Caco-2 (cell line): ENCODE data around the gene ARHGAP15. TPM values are rescaled to one million over a fixed set of nuclear protein-coding genes. Genes with fewer than 3 reads are reported as not detected.

Experiments
- BruUV-seq: library from RNA; stranded (reverse); fragments of 400-500 nt; replicated peaks from 2 replicates; lab custom pipeline; 2021; lab: Mats Ljungman, UMichigan
- CTCF ChIA-PET: fragments of 300-600 bp; sonication (Branson Sonifier 250); formaldehyde crosslinking; loops from one replicate; lab custom pipeline; 2022; ENCODE audit warnings: antibody characterized with exemption; lab: Charles Lee
- POLR2A ChIA-PET: fragments of 300-600 bp; sonication (Branson Sonifier 250); formaldehyde crosslinking; loops from one replicate; lab custom pipeline; 2022; ENCODE audit warnings: antibody characterized with exemption; lab: Charles Lee
- DNase-seq, 2 experiments: peaks; one replicate each; pipeline versions ENCODE4 v3.0.0 to v3.0.0-alpha.2; 2020 to 2022
- H3K27me3 ChIP-seq: replicated peaks from 2 replicates; pipeline ENCODE4 v1.6.0; 2011; ENCODE audit warnings: low read length; ENCODE audit not compliant: control insufficient read depth, insufficient read depth
- H3K36me3 ChIP-seq: 2 replicates; pipeline ENCODE4 v1.5.1; 2011; ENCODE audit warnings: low read length; ENCODE audit not compliant: control insufficient read depth, insufficient read depth
- H3K4me1 ChIP-seq: fragments of 250-450 bp; sonication (Bioruptor Pico); 2 replicates; pipeline ENCODE4 v1.5.1; 2020; ENCODE audit warnings: mild to moderate bottlenecking
- H3K4me3 ChIP-seq: 2 replicates; pipeline ENCODE4 v1.5.1; 2011; ENCODE audit warnings: low read depth, mild to moderate bottlenecking, control low read depth, low read length
- H3K9me3 ChIP-seq: fragments of 250-450 bp; sonication (Bioruptor Pico); 2 replicates; pipeline ENCODE4 v1.5.1; 2020; ENCODE audit warnings: mild to moderate bottlenecking, moderate library complexity
- H3K27ac Mint-ChIP-seq: one replicate; pipeline ENCODE4 v1.8.0; 2022; ENCODE audit warnings: mixed read lengths; ENCODE audit not compliant: unreplicated experiment
- H3K27me3 Mint-ChIP-seq: one replicate; pipeline ENCODE4 v1.8.0; 2022; ENCODE audit warnings: mixed read lengths; ENCODE audit not compliant: insufficient read depth, unreplicated experiment
- H3K36me3 Mint-ChIP-seq: one replicate; pipeline ENCODE4 v1.8.0; 2022; ENCODE audit warnings: mild to moderate bottlenecking, mixed read lengths; ENCODE audit not compliant: insufficient read depth, unreplicated experiment
- H3K4me1 Mint-ChIP-seq: one replicate; pipeline ENCODE4 v1.8.0; 2022; ENCODE audit warnings: low read depth, mixed read lengths; ENCODE audit not compliant: unreplicated experiment
- H3K4me3 Mint-ChIP-seq: one replicate; pipeline ENCODE4 v1.8.0; 2022; ENCODE audit warnings: mild to moderate bottlenecking, moderate library complexity, mixed read lengths; ENCODE audit not compliant: unreplicated experiment
- H3K9me3 Mint-ChIP-seq: one replicate; pipeline ENCODE4 v1.8.0; 2022; ENCODE audit warnings: mixed read lengths; ENCODE audit not compliant: unreplicated experiment
- CTCF ChIP-seq, 2 experiments: fragments of 200-600 bp in 1 of 2; IDR thresholded peaks; 1 replicate in 1 of 2; 2 replicates in 1 of 2; pipeline versions ENCODE4 v1.5.1 to v1.8.0; 2011 to 2022; ENCODE audit warnings: antibody characterized with exemption in 1 of 2, control low read depth in 1 of 2, inconsistent platforms in 1 of 2, low read depth in 1 of 2, low read length in 1 of 2, mild to moderate bottlenecking in 1 of 2, moderate library complexity in 1 of 2; ENCODE audit not compliant: insufficient read depth in 1 of 2, severe bottlenecking in 1 of 2, unreplicated experiment in 1 of 2
- intact Hi-C: fragments of 100-400 bp; cut with micrococcal nuclease; formaldehyde crosslinking; loops from one replicate; pipeline ENCODE4 v1.10.0; 2022; ENCODE audit not compliant: unreplicated experiment
- total RNA-seq: library from RNA; stranded (reverse); gene quantifications from 2 replicates; pipeline ENCODE4 v1.2.3, GENCODE V29; 2022

Gene ARHGAP15
- total RNA-seq, 1 experiment from 2014 or later = not detected

GRCh38 chr2:143574069-143574468, 444.9 kb downstream of the ARHGAP15 start:
- Mint-ChIP-seq H3K27me3 (peaks cover 9% of the 10 kb centered on the region), H3K27ac (no peak overlapping the region), H3K4me3 (no peak overlapping the region), H3K9me3 (no peaks in the 10 kb centered on the region), H3K36me3 (no peaks in the 10 kb centered on the region), H3K4me1 (no peaks in the 10 kb centered on the region)
- Histone ChIP-seq H3K4me1 (no peaks in the 10 kb centered on the region), H3K4me3 (no peak overlapping the region), H3K27me3 (no peaks in the 10 kb centered on the region), H3K9me3 (no peaks in the 10 kb centered on the region), H3K36me3 (no peaks in the 10 kb centered on the region)
- CTCF ChIA-PET = no interaction called here
- no peak for TF ChIP-seq CTCF (IDR thresholded peaks at IDR 0.05; ENCODE audit: insufficient read depth in 1 of 2, low read depth in 1 of 2, low read length in 1 of 2, severe bottlenecking in 1 of 2, unreplicated experiment in 1 of 2)
- DNase-seq = no peak
- intact Hi-C loops = no loop called here
- no TSS peak for BruUV-seq
- POLR2A ChIA-PET = no interaction called here

GRCh38 chr2:143575340-143575739, 446.1 kb downstream of the ARHGAP15 start:
- H3K27me3 Mint-ChIP-seq = peaks cover 9% of the 10 kb centered on the region
- CTCF ChIA-PET = no interaction called here
- H3K27ac Mint-ChIP-seq = no peak overlapping the region
- Histone ChIP-seq H3K4me3 (no peak overlapping the region), H3K9me3 (no peaks in the 10 kb centered on the region), H3K4me1 (no peaks in the 10 kb centered on the region), H3K27me3 (no peaks in the 10 kb centered on the region), H3K36me3 (no peaks in the 10 kb centered on the region)
- peak in 1 of 2 experiments; percentile 10 for DNase-seq
- no TSS peak for BruUV-seq
- POLR2A ChIA-PET = no interaction called here
- no peak overlapping the region for H3K4me3 Mint-ChIP-seq
- H3K4me1 Mint-ChIP-seq = no peaks in the 10 kb centered on the region
- peak; percentile 46 to 48 for TF ChIP-seq CTCF (IDR thresholded peaks at IDR 0.05; ENCODE audit: insufficient read depth in 1 of 2, low read depth in 1 of 2, low read length in 1 of 2, severe bottlenecking in 1 of 2, unreplicated experiment in 1 of 2)
- H3K9me3 Mint-ChIP-seq = no peaks in the 10 kb centered on the region
- intact Hi-C loops = no loop called here
- no peaks in the 10 kb centered on the region for H3K36me3 Mint-ChIP-seq

- Mint-ChIP-seq H3K36me3 (no peaks in the 10 kb centered on the region), H3K27me3 (peaks cover under 1% of the 10 kb centered on the region), H3K4me1 (no peaks in the 10 kb centered on the region), H3K27ac (no peak overlapping the region), H3K4me3 (no peak overlapping the region), H3K9me3 (no peaks in the 10 kb centered on the region)
- no peak for TF ChIP-seq CTCF (IDR thresholded peaks at IDR 0.05; ENCODE audit: insufficient read depth in 1 of 2, low read depth in 1 of 2, low read length in 1 of 2, severe bottlenecking in 1 of 2, unreplicated experiment in 1 of 2)
- POLR2A ChIA-PET = no interaction called here
- Histone ChIP-seq H3K4me3 (no peak overlapping the region), H3K4me1 (no peaks in the 10 kb centered on the region), H3K36me3 (no peaks in the 10 kb centered on the region), H3K9me3 (no peaks in the 10 kb centered on the region), H3K27me3 (no peaks in the 10 kb centered on the region)
- CTCF ChIA-PET = no interaction called here
- intact Hi-C loops = loop anchor here (1.0 kb wide), 1 partner anchor 170 kb away; no protein-coding TSS in a partner anchor
- BruUV-seq = no TSS peak
- no peak for DNase-seq
Observed at GRCh38 chr2:143577489-143577888, 448.3 kb downstream of the ARHGAP15 start.
